OCI-LY3 (cell line): ENCODE results near the gene TRIM24.

Source experiments
- H2AFZ ChIP-seq: fragments of 200-600, 300-600 bp; shearing (Covaris generic); 2 replicates; pipeline ENCODE4 v1.6.0; 2014; ENCODE audit warnings: antibody characterized with exemption, low read depth, low read length
- H3K27ac ChIP-seq: fragments of 200-600, 300-600 bp; sonication (generic); 2 replicates; pipeline ENCODE4 v1.5.1; 2014; ENCODE audit warnings: mild to moderate bottlenecking, low read length, moderate library complexity, mixed read lengths
- H3K27me3 ChIP-seq: fragments of 200-600, 300-600 bp; sonication (generic); 2 replicates; pipeline ENCODE4 v1.6.1; 2014; ENCODE audit warnings: low read depth, low read length, mixed read lengths
- H3K36me3 ChIP-seq: fragments of 200-600, 300-600 bp; sonication (generic); replicated peaks from 2 replicates; pipeline ENCODE3; 2014; ENCODE audit warnings: low read depth, low read length, mixed read lengths
- H3K4me1 ChIP-seq: fragments of 300-600, 200-600 bp; sonication (generic); 2 replicates; pipeline ENCODE4 v1.6.1; 2014; ENCODE audit warnings: low read length, mixed read lengths
- H3K4me2 ChIP-seq: fragments of 200-600, 300-600 bp; sonication (generic); 2 replicates; pipeline ENCODE4 v1.6.1; 2014; ENCODE audit warnings: low read length, mixed read lengths
- H3K4me3 ChIP-seq: fragments of 300-600, 200-600 bp; sonication (generic); 2 replicates; pipeline ENCODE4 v1.5.1; 2014; ENCODE audit warnings: antibody characterized with exemption, mild to moderate bottlenecking, low read length, moderate library complexity
- H3K79me2 ChIP-seq: fragments of 300-600, 200-600 bp; shearing (Covaris generic); 2 replicates; pipeline ENCODE4 v1.6.1; 2014; ENCODE audit warnings: mild to moderate bottlenecking, low read length, mixed read lengths
- H3K9ac ChIP-seq: fragments of 300-600, 200-600 bp; shearing (Covaris generic); 2 replicates; pipeline ENCODE4 v1.6.0; 2014; ENCODE audit warnings: mild to moderate bottlenecking, low read length, moderate library complexity
- H3K9me3 ChIP-seq: fragments of 200-600, 300-600 bp; shearing (Covaris generic); 2 replicates; pipeline ENCODE4 v1.6.1; 2014; ENCODE audit warnings: low read length, mixed read lengths; ENCODE audit not compliant: insufficient read depth
- H4K20me1 ChIP-seq: fragments of 200-600, 300-600 bp; sonication (generic); 2 replicates; pipeline ENCODE4 v1.6.1; 2016; ENCODE audit warnings: low read length, mixed read lengths; ENCODE audit not compliant: insufficient read depth
- CTCF ChIP-seq: fragments of 200-600, 300-600 bp; sonication (generic); IDR thresholded peaks from 2 replicates; pipeline ENCODE4 v1.5.1; 2014; ENCODE audit warnings: antibody characterized with exemption, low read length, low read depth
- EZH2phosphoT487 ChIP-seq: fragments of 200-600 bp; shearing (Covaris generic); IDR thresholded peaks from 2 replicates; pipeline ENCODE4 v1.6.1; 2018; ENCODE audit warnings: antibody characterized with exemption, mixed run types, low read depth

The TRIM24 gene

GRCh38 chr7:138570715-138571114, 110.7 kb downstream of the TRIM24 start:
- no peak overlapping the region for H3K9ac ChIP-seq
- H3K27ac ChIP-seq, result no peak overlapping the region
- H3K9me3 ChIP-seq, result no peaks in the 10 kb centered on the region
- no peak overlapping the region for H3K4me2 ChIP-seq
- peaks cover 7% of the 10 kb centered on the region for H3K4me1 ChIP-seq
- TF ChIP-seq CTCF, result no peak
- TF ChIP-seq EZH2phosphoT487, result no peak
- no peak overlapping the region for H3K4me3 ChIP-seq
- H3K36me3 ChIP-seq, result peaks cover 28% of the 10 kb centered on the region
- no peaks in the 10 kb centered on the region for H4K20me1 ChIP-seq
- no peaks in the 10 kb centered on the region for H3K27me3 ChIP-seq
- no peak overlapping the region for H2AFZ ChIP-seq
- H3K79me2 ChIP-seq, result no peaks in the 10 kb centered on the region

DNA sequence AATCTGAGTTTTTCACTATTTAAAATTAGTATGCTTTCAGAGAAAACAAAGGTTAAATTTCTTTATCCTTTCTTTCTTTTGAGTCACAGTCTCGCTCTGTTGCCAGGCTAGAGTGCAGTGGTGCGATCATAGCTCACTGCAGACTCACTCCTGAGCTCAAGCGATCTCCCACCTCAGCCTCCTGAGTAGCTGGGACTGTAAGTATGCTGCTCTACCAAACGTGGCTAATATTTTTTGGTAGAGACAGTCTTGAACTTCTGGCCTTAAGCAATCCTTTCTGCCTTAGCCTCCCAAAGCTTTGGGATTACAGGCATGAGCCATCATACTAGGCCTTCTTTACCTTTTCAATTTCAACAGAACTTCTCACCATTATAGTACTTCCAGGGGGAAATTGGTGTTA, 113.7 kb downstream of the TRIM24 start:
- H3K79me2 ChIP-seq, result no peaks in the 10 kb centered on the region
- peaks cover 26% of the 10 kb centered on the region for H3K36me3 ChIP-seq
- H3K27ac ChIP-seq, result no peak overlapping the region
- no peaks in the 10 kb centered on the region for H4K20me1 ChIP-seq
- H3K4me2 ChIP-seq, result no peak overlapping the region
- H3K4me3 ChIP-seq, result no peak overlapping the region
- H3K4me1 ChIP-seq, result no peaks in the 10 kb centered on the region
- no peak overlapping the region for H2AFZ ChIP-seq
- no peaks in the 10 kb centered on the region for H3K27me3 ChIP-seq
- TF ChIP-seq EZH2phosphoT487 (no peak), CTCF (no peak)
- no peak overlapping the region for H3K9ac ChIP-seq
- no peaks in the 10 kb centered on the region for H3K9me3 ChIP-seq

DNA sequence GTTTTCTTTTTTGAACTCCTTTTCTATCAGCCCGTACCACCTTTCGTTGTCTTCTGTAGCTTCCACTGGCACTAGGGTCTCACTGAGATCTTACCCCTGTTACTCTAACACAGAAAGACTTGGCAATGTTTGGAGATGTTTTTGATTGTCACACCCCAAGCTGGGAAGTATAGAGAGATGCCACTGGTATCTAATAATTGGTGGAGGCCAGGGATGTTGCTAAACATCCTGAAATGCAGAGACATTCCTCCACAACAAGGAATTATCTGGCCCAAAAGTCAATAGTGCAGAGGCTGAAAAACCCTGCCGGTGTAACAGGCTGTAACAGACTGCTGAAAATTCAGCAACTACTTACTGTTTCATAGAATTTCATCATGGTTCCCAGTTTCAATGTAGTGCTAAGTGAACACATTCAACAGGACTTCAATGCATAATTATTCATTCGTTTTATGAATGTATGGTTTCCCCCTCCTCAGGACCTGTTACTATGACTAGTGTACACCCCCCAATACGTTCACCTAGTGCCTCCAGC, 115.9 kb downstream of the TRIM24 start:
- Histone ChIP-seq H3K4me3 (no peak overlapping the region), H3K27me3 (no peaks in the 10 kb centered on the region), H2AFZ (no peak overlapping the region), H4K20me1 (no peaks in the 10 kb centered on the region), H3K36me3 (peaks cover 26% of the 10 kb centered on the region), H3K9me3 (no peaks in the 10 kb centered on the region), H3K9ac (no peak overlapping the region), H3K4me2 (no peak overlapping the region), H3K27ac (no peak overlapping the region), H3K79me2 (no peaks in the 10 kb centered on the region), H3K4me1 (peaks cover 4% of the 10 kb centered on the region)
- no peak for TF ChIP-seq CTCF
- TF ChIP-seq EZH2phosphoT487, result no peak

DNA sequence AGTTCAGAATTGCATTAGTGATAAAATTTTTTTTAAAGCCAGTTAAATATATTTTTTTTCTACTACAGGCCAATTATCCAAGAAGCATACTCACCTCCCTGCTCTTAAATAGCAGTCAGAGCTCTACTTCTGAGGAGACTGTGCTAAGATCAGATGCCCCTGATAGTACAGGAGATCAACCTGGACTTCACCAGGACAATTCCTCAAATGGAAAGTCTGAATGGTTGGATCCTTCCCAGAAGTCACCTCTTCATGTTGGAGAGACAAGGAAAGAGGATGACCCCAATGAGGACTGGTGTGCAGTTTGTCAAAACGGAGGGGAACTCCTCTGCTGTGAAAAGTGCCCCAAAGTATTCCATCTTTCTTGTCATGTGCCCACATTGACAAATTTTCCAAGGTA, 119.1 kb downstream of the TRIM24 start:
- no peak overlapping the region for H3K27ac ChIP-seq
- no peak for TF ChIP-seq EZH2phosphoT487
- TF ChIP-seq CTCF, result no peak
- no peaks in the 10 kb centered on the region for H4K20me1 ChIP-seq
- no peak overlapping the region for H3K4me3 ChIP-seq
- H3K4me2 ChIP-seq, result no peak overlapping the region
- H3K36me3 ChIP-seq, result peaks cover 22% of the 10 kb centered on the region
- H3K27me3 ChIP-seq, result no peaks in the 10 kb centered on the region
- H2AFZ ChIP-seq, result no peak overlapping the region
- H3K9ac ChIP-seq, result no peak overlapping the region
- H3K9me3 ChIP-seq, result no peaks in the 10 kb centered on the region
- H3K4me1 ChIP-seq, result peaks cover 11% of the 10 kb centered on the region
- H3K79me2 ChIP-seq, result no peaks in the 10 kb centered on the region
